GM18502 (cell line): ENCODE measurements around the gene STRA8.
A peak's percentile ranks its signal among the peaks of the same experiment; 100 is the strongest.

Experiments used
- ATAC-seq: cut with Tn5 transposase; IDR thresholded peaks from one replicate; pipeline ENCODE4 v1.9.1; 2021; ENCODE audit warnings: mild to moderate bottlenecking; ENCODE audit not compliant: unreplicated experiment, poor library complexity

The STRA8 gene

DNA sequence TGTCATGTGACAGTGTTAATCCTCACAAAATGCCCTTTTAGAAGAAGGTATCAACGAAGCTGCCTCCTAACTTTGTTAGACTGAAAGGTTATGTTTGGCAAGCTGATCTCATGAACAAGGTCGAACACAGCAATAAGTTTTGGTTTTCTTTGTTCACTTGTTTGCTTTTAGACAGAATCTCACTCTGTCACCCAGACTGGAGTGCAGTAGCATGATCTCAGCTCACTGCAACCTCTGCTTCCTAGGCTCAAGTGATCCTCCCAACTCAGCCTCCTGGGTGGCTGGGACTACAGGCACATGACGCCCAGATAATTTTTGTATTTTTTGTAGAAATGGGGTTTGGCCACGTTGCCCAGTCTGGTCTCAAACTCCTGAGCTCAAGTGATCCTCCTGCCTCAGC lies 1.1 kb downstream of the STRA8 start:
- no peak for ATAC-seq

DNA sequence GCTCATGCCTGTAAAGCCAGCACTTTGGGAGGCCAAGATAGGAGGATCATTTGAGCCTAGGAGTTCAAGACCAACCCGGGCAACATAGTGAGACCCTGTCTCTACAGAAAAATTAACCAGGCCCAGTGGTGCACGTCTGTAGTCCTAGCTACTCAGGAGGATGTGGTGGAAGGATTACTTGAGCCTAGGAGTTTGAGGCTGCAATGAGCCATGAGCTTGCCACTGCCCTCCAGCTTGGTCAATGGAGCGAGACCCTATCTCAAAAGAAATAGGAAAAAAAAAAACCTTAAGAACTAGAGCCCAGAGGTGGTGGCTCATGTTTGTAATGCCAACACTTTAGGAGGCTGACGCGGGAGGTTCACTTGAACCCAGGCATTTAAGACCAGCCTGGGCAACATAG lies 2.2 kb downstream of the STRA8 start:
- ATAC-seq = no peak

DNA sequence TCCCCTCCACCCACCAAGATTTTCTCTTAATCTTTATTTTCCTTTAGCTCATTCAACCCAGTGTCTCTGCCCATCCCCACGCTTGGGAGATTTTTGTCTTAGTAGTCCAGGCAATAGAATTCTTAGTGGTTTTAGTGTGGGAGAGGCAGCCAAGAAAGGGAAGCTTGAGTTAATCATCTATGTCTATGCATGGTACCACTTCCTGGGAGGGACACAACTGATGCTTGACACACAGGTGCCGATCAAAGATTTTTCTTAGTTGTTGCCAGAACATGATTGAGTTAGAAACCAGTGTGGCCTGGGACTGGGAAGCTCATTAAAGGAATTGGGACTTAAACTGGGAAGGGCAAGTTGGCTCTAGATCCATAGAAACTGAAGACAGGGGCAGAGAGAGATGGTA lies 3.1 kb downstream of the STRA8 start:
- peak; percentile 73 for ATAC-seq

DNA sequence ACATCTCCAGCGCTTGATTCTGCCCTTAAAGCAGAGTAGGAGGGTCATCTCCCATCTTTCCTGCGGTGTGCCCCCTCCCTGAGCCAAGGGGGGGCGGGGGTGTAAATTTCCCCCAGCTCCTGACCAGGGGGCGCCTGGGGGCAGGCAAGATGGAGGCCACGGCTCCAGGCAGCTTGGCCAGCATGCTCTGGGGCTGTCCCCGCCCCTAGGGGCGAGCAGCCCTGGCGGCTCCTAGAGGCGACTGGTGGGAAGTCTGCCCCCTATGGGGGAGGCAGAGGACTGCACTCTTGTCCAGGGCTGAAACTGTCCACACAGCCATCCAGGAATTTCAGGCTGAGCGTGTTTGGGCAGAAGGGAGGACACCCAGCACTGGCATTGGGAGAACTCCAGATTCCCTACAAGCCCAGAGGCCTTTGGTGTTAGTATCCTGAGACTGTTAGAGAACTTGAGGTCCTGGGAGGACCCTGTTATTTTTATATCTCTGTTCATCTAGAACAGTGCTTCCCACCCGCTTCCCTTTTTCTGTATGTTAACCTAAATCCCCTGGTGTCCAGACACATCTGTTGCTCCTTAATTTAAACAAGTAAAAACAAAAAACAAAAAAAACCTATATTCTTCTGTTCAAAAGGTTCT lies 4.6 kb downstream of the STRA8 start:
- ATAC-seq = no peak

DNA sequence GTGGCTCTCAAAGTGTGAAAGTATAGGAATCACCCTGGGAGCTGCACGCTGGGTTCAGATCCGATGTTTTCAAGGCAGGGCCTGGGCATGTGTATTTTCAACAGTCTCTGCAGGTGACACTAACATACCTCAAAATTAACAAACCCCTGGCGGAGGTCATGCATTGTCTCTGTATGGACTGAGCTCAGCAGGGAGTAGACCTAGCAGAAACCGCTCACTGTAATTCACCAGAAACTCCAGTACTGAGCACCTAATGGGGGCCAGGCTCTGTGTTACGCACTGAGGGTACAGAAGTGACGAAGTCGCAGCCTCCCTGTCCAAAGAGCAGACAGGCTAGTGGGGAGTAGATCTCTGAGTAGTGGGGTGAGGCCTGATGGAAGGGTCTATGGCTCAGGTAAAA lies 5.6 kb downstream of the STRA8 start:
- ATAC-seq = no peak

DNA sequence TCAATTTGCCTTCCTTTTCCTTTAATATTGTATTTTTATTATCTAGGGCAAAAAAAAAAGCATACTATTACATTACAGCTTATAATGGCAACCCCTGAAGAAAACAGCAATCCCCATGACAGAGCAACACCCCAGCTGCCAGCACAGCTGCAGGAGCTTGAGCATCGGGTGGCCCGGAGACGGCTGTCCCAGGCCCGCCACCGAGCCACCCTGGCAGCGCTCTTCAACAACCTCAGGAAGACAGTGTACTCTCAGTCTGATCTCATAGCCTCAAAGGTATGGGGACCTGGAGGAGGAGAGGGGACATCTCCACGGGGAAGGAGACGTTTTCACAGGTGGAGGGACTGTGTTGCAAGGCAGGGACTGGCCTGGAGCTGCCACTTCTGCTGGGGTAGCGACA lies 6.8 kb downstream of the STRA8 start:
- no peak for ATAC-seq

DNA sequence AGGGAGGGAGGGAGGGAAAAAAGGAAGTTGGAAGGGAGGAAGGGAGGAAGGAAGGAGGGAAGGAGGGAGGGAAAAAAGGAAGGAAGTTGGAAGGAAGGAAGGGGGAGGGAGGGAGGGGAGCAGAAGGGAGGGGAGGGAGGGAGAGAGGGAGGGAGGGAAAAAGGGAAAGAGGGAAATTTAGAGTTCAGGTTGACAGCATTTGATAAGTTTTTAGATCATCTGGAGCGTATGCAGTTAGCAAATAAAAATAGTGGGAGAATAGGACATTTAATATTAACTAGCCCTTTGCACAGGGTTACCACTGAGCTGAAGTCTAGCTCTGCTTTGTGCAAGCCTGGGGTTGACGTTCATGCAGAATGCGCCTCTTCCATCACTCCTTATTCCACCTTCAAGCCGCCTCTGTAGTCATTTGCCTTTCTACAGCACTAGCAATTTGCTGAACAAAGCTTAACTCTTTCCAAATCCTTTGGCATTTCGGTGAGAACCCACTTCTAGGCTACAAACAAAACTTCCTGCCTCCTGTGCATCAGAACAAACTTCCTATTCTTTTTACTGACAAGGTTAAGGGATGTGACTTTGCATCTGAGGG lies 8.6 kb downstream of the STRA8 start:
- no peak for ATAC-seq

DNA sequence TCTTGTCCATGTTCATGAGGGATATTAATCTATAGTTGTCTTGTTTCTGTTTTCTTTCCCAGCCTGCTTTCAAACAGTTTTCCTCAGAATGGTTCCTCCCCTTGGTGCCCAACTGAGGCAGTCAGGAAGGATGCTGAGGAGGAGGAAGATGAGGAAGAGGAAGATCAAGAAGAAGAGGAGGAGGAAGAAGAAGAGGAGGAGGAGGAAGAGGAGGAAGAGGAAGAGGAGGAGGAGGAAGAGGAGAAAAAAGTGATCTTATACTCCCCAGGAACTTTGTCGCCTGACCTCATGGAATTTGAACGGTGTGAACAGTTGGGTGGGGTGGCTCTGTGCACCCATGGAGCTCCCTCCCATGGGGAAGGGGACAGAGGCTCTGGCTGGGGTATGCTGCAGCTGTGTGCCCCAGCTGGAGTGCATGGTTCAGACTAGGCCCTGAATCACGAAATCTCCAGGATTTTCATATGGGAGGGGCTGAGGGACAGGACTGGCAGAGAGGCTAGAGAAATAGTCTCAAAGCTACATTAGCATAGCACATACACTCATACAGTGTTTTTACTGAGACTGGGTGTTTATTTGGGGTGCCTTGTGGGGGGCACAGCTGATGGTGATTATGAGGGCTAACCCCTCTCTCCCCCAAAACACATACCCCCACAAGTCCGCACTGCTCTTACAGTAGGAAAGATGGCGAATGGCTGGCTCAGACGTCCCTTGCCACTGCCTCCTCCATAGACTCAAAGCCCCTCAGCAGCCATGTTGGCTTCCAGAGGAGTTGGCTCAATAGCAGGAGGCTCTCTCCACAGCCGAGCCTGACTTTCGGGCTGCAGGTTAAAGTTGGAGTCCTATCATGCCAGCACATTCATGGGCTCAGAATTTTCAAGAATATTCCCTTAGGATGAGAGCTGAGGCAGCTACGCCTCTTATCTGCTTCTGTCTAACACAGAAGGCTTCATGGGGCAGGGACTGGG lies 11.9 kb downstream of the STRA8 start:
- no peak for ATAC-seq

DNA sequence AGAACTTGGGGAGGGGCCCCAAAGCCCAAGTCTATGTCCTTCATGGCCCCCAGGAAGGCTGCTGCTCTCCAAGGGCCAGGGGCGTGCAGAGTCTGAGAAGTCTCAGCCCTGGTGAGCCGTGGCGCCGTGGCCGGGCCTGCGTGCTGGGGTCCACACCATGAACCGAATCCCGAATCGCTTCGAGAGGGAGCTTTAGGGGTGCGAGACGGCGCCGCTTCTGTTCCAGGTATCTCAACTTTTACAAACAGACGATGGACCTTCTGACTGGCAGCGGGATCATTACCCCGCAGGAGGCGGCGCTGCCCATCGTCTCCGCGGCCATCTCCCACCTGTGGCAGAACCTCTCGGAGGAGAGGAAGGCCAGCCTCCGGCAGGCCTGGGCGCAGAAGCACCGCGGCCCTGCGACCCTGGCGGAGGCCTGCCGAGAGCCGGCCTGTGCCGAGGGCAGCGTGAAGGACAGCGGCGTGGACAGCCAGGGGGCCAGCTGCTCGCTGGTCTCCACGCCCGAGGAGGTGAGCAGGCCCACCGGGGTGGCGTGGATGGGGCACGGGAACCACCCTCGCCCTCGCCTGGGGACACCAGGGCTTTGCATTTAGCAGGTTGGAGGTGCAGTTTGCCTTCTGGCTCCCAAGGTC lies 12.7 kb downstream of the STRA8 start:
- ATAC-seq = no peak

DNA sequence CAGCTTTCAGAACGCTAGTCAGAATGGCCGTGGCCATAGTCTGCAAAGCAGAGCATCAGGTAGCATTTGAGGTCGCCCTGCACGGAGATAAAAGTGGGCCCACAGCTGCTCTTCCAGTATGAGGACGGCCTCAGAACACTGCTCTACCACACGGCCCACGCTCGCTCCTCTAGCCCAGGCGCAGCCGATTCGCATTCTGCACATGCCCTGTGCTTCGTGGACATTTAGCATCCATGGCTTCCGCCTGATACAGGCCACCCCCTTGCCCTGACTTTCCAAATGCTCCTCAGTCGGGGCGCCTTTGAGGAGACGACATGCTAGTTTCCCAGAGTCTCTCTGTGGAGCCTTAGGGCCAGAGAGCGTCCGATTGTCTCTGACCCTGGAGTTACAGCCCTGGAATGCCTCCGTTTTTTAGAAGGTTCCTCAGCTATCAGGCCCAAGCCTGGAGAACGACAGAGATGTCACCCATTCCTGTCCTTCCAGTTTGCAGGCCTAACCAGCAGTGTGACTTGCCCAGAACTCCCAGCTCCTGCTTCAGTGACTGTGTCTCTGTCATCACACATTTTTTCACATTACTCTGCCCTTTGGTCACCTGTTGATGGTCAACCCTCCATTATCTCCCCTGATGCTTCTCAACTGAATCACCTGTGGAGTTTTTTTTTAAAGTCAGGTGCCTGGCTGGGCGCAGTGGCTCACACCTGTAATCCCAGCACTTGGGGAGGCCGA lies 14.3 kb downstream of the STRA8 start:
- ATAC-seq = no peak

DNA sequence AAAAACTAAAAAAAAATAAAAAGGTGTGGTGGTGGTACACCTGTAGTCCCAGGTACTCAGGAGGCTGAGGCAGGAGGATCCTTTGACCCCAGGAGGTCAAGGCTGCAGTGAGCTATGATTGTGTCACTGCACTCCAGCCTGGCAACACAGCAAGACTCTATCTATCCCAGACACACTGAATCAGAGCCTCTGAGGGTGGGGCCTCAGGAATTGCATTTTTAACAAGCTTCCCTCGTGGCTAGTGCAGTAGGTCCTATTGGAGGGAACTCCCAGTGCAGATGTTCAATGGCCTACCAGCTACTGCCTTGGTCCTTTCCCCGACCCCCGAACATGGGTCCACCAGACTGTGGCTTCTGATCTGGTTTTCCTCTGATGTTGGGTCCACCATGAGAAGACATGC lies 14.9 kb downstream of the STRA8 start:
- no peak for ATAC-seq

DNA sequence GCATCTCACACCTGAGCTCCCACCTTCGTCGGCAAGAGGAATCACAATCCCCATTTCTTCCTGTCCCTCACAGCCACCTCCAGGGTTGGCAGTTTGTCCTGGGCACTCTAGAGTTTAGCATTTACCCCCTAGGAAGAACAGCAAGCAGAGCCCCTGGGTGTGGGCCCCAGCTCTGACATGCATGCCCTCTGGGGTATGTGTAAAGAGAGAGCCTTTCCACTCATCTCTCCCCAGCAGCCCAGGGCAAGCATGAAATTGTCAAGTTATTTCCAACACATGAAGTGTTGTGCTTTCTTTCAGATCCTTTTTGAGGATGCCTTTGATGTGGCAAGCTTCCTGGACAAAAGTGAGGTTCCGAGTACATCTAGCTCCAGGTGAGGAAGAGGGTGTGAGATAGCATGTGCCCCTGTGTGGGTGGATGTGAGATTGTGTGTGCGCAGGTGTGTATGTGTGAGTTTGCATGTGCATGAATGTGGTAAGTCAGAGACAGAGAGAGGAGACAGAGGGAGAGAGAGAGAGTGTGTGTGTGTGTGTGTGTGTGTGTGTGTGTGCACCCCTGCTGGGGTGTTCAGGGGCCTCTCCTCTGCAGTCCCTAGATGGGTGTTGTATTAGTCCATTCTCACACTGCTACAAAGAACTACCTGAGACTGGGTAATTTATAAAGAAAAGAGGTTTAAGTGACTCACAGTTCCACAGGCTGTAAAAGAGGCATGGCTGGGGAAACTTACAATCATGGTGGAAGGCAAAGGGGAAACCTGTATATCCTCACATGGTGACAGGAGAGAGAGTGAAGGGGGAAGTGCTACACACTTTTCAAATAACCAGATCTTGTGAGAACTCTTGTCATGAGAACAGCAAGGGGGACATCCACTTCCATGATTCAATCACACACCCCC lies 18.1 kb downstream of the STRA8 start:
- ATAC-seq = no peak

DNA sequence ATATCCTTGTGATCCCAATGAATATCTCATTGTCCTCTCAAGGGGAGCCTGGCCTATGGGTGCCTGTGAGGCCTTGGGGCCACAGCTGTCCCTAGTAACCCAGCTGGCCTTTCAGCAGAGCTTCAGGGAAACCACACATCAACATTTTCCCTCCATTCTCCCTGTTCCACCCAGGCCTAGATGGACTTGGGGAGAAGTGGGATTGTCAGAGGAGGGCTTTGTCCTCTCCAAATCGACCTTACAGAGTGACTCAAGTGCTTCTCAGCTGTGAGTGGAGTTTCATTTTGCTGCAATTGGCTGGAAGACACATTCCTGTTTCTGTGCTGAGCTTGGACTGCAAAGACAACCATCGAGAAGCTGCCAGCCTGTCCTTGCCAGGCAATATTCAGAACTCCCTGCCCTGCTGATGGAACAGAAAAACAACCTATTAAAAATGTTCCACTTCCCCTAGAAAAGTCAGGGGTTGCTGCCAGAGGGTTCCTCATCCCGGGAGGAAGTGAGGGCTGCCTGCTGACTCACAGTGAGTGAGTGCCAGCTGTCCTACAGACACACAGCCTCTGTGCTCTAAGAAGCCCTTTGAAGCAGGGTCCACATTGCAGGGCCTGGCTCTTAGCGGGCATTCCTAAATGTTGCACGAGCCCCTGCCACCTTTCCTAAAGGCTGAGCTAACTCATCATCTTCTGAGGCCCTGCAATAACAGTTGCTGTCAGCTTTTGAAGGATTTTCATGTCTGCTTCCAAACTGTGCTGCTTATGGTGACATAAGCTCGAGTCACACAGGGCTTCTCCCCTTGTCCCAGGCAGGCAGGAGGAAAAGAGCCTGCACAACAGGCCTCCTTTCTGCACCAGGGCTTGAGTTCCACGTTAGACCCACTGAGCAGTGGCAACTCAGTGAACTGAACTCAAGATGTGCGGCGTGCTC lies 20.5 kb downstream of the STRA8 start:
- ATAC-seq = no peak

DNA sequence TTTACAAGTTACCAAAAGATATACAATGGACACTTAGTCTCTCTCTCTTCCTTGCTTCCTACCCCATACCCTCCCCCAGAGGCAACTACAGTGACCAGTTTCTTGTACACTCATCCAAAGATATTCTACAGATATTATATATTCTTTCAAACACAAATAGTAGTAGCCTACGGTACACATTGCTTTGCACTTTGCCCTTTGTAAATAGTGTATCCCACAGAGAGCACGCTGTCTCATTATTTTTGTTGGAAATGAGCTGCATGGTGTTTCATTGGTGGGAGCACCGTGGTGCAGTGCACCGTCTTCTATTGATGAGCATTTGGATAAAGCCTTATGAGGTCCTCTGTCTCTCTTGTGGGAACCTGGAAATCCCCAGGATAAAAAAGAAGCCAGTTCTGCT lies 24.2 kb downstream of the STRA8 start:
- no peak for ATAC-seq

DNA sequence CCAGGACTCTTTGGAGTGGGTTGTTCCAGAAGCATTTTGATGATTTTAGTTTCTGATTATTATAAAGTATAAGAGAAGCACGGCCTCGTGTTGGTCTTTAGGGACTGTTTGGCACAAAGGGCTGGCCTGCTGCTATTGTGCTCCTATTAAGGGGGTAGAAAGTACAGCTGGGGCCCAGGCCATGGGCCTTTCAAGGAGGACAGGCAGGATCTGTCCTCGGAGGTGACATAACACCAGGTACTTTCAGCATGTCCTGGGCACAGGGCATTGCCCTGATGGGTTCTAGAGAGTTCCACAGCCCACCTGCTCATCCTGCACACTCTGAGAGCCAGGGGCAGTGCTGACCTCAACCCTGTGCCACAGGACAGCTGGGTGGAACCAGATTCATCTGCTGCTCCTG lies 24.9 kb downstream of the STRA8 start:
- ATAC-seq = no peak

DNA sequence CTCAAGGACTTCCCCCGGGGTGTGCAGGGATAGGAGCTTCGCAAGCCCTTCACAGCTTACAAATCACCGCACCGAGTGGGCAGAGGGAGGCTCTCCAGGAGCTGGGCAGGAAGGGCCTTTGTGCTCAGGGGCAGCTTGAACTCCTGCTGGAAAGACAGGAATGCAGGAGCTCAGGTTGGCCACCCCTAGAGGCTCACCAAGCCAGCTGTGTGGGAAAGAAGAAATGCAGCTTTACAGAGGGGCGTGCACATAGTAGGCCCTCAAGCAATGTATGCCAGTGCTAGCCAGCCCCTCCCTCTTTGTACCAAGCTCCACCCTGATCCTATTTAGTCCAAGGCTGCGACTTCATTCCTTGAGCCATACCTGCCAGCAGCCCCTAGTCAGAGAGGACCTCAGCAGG lies 26.1 kb downstream of the STRA8 start:
- ATAC-seq = no peak

DNA sequence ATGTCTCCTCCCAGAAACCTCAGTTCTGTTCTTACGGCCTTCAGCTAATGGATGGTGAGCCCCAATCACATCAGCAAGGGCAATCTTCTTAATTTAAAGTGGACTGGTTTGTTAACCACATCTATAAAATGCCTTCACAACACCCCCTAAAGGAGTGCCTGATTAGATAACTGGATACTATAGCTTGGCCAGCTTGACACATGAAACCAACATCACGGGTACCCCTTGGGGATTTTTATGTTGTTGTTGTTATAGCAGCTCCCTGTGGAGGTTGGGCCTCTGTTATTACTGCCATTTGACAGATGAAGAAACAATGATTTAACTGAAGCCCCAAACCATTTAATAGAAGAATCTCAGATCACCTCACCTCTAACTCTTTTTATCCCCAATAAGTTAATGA lies 26.8 kb downstream of the STRA8 start:
- ATAC-seq = no peak

DNA sequence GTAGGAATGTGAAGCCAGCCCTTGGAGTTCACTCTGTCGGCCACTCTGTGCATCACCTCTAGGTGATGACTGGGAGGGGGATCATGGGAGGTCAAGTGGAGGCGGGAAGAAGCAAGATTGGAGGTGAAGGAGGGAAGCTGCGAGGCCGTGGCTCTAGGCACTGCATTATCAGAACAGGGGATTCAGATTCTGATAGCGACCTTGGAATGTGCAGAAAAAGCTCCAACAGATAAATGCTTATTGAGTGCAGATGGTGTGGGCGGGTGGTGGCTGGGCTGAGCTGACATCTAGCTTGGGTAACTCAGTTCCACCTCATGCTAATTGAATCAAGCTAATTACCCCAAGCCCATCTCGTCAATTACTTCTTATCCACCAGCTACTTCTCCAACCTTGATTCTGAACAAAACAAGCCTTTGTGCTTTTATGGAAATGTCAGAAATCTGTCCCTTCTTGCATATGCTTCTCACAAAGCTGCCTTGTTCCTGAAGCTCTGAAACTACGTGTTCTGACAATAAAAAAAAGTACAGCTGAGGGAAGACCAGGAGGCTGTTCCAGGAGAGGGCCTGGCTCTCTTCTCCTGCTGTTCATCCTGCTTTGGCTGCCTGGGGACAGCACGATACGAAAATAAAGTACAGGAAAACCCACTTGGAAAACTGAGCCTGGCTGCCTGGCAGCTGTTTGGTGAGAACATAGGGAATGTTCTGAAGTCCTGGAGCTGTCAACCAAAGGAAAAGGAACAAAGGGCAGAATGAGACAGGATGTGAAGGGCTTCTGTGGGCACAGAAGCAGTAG lies 27.5 kb downstream of the STRA8 start:
- ATAC-seq = no peak
